Astrocyte (in vitro differentiated cells and primary cell): ENCODE results near the gene IPCEF1.

Experiments
- EZH2 ChIP-seq: IDR thresholded peaks from 2 replicates; pipeline ENCODE4 v1.6.1; 2012; ENCODE audit warnings: mild to moderate bottlenecking, low read length, inconsistent platforms; ENCODE audit not compliant: insufficient read depth
- TF ChIP-seq, protein P1 (sequence below): IDR thresholded peaks from 2 replicates; pipeline ENCODE4 v1.5.1; 2011; ENCODE audit warnings: low read depth, mild to moderate bottlenecking, inconsistent platforms, low read length, moderate library complexity; ENCODE audit not compliant: insufficient read depth

DNA sequence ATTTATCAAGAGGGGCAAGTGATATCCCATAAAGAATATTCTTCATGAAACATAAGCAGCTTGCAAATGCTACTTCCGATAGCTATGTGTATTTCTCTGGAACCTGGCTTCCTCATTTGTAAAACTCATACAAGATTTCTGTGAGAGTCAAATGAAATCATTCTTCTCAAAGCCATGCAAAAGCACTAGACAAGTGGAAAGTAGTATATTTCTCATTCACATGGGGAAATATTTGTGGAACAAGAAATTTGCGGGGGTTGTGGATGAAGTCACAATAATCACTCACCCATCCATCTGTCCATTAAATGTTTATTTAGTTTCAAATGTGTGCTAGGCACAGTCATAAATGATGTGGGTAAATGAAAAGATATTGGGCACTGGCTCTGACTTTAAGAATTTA is 150.5 kb downstream of the IPCEF1 start:
- TF ChIP-seq, protein P1, sequence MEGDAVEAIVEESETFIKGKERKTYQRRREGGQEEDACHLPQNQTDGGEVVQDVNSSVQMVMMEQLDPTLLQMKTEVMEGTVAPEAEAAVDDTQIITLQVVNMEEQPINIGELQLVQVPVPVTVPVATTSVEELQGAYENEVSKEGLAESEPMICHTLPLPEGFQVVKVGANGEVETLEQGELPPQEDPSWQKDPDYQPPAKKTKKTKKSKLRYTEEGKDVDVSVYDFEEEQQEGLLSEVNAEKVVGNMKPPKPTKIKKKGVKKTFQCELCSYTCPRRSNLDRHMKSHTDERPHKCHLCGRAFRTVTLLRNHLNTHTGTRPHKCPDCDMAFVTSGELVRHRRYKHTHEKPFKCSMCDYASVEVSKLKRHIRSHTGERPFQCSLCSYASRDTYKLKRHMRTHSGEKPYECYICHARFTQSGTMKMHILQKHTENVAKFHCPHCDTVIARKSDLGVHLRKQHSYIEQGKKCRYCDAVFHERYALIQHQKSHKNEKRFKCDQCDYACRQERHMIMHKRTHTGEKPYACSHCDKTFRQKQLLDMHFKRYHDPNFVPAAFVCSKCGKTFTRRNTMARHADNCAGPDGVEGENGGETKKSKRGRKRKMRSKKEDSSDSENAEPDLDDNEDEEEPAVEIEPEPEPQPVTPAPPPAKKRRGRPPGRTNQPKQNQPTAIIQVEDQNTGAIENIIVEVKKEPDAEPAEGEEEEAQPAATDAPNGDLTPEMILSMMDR: no peak
- TF ChIP-seq EZH2: no peak
